ENCODE data around the gene YARS2. TPM values are rescaled to one million over a fixed set of nuclear protein-coding genes. Genes with fewer than 3 reads are reported as not detected.

The YARS2 gene
- 10 to 100 TPM in 2 of 4 donors, 1 to 10 TPM in 2; 1.5 to 19.9 (median 10.5) TPM for total RNA-seq

DNA sequence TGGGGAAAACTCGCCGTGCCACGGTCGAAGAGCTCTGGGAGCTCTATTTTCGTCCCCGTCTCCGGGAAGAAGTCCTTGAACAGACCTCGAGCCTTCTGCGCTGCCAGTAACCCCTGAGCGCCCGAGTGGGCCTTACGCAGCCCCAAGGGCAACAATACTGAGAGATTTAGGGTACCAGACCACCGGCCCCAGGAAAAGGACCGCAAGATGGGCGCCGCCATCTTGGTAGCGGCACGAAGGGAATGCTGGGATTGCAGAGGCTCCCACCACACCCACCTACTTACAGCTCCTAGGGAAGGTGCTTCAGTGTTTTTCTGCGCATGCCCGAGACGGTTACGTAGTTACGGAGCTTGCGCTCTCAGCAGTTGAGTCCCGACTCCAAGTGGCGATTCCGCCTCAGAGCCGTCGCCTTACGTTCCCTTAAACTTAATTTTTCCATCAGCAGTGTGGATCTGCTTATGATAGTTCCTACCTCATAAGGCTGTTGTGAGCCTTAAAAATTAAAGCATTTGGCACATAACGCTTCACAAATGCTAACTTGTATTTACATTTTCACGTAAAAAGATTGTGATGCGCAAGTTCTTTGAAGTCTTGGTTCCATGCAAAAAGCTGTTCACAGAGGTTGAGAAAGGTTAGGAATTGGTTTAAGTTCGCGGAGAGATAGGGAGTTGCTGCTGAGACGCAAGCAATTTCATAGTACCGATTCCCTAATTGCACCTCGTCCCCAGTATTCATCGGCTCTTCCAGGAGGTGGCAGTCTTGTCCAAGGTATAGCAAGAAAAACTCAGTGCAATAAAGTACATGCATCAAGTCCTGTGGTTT lies at the start of gene YARS2:
YARS2 (minus strand) TSS at position 244 of the 822 bp plus-strand sequence; CDS start at position 221, 23 bp downstream.
- whole genome bisulfite sequencing, 2 donors (ENCODE audit: low coverage in 1 of 2) = 0 to 1% methylated on average over 9 to 23 of the region's 39 CpGs
- Histone ChIP-seq H3K9me3 (no peaks in the 10 kb centered on the region), H3K4me3 (peak within 1 kb of the TSS; percentile 83 to 99 (median 96)), H3K36me3 (peaks cover 0 to 5% (median 0%) of the 10 kb centered on the region in 4 donors), H3K4me1 (peaks cover 11 to 24% (median 18%) of the 10 kb centered on the region in 4 donors), H3K27ac (peak within 1 kb of the TSS; percentile 92 to 95 (median 94)), H3K27me3 (no peaks in the 10 kb centered on the region)
- peak; percentile 96 for DNase-seq
- TF ChIP-seq, protein P1, sequence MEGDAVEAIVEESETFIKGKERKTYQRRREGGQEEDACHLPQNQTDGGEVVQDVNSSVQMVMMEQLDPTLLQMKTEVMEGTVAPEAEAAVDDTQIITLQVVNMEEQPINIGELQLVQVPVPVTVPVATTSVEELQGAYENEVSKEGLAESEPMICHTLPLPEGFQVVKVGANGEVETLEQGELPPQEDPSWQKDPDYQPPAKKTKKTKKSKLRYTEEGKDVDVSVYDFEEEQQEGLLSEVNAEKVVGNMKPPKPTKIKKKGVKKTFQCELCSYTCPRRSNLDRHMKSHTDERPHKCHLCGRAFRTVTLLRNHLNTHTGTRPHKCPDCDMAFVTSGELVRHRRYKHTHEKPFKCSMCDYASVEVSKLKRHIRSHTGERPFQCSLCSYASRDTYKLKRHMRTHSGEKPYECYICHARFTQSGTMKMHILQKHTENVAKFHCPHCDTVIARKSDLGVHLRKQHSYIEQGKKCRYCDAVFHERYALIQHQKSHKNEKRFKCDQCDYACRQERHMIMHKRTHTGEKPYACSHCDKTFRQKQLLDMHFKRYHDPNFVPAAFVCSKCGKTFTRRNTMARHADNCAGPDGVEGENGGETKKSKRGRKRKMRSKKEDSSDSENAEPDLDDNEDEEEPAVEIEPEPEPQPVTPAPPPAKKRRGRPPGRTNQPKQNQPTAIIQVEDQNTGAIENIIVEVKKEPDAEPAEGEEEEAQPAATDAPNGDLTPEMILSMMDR (IDR thresholded peaks at IDR 0.05) = peak; percentile 69 to 92 (median 77)
- peak; percentile 65 to 70 (median 67) for TF ChIP-seq POLR2AphosphoS5 (IDR thresholded peaks at IDR 0.05)
- TF ChIP-seq EP300 (IDR thresholded peaks at IDR 0.05; ENCODE audit: low read depth) = no peak
- peak; percentile 66 for TF ChIP-seq POLR2A (IDR thresholded peaks at IDR 0.05)
- intact Hi-C loops (cut with DNase I; ENCODE audit: low total_unique reads) (loop anchor here (5.0 kb wide), 1 partner anchor 1266 kb away; the partner anchor contains the start of gene ALG10), in situ Hi-C loops (cut with MboI; ENCODE audit: low pct_ligation_motif_present in 1 of 4, low pct_unique_long_range_greater_than_20kb in 1 of 4, low sequenced_read_pairs in 3 of 4) (loop anchor here in 3 of 4 donors (10.0 to 25.0 kb wide), 3 partner anchors 156 to 1269 kb away; partner anchors contain the start of gene ALG10 (in 2 of the 3))

- in situ Hi-C loops (cut with MboI; ENCODE audit: low pct_ligation_motif_present in 1 of 4, low pct_unique_long_range_greater_than_20kb in 1 of 4, low sequenced_read_pairs in 3 of 4) = no loop called here
- Histone ChIP-seq H3K27me3 (no peaks in the 10 kb centered on the region), H3K36me3 (peaks cover 0 to 6% (median 0%) of the 10 kb centered on the region in 4 donors), H3K4me1 (no peaks in the 10 kb centered on the region), H3K4me3 (no peak overlapping the region), H3K9me3 (no peaks in the 10 kb centered on the region), H3K27ac (no peak overlapping the region)
- TF ChIP-seq EP300 (IDR thresholded peaks at IDR 0.05; ENCODE audit: low read depth) (no peak), POLR2AphosphoS5 (IDR thresholded peaks at IDR 0.05) (no peak), POLR2A (IDR thresholded peaks at IDR 0.05) (no peak)
- TF ChIP-seq, protein P1 (IDR thresholded peaks at IDR 0.05) = no peak
- WGBS, 2 donors (ENCODE audit: low coverage in 1 of 2) = 81 to 100% methylated on average over 1 to 3 of the region's 3 CpGs
- intact Hi-C loops (cut with DNase I; ENCODE audit: low total_unique reads) = no loop called here
- no peak for DNase-seq
These were observed 48.6 kb upstream of the YARS2 start for GRCh38 chr12:32804301-32804700.

DNA sequence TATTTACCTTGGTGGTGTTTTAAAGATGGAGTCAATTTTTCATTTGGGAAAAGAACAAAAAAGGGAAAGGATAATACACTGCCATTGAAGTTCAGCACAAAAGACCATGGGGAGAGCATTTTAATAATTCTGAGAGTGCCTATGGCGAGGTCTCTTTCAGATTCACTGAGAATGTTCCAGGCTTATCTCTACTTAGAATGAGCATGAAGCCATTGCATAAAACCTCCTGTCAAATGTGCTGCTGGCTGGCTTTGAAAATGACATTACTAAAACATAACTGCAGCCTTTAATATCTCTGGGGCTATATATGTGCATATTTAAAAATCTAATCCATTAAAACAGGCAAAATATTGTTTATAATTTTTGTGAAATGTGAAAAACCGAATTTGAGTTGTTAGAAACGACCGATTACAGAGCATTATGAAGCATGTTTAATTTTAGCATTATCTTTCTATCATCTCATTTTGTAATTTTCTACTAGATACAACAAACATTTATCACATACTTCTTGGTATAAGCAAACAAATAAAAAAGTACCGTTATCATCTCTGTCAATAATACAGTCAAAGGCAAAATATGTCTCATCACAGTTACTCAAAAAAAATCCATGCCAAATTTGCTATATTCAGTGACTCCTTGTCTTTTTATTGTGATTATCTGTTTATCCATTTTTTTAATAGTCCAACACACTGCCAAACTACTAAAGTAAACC lies 45.7 kb upstream of the YARS2 start:
- Histone ChIP-seq H3K9me3 (no peaks in the 10 kb centered on the region), H3K27me3 (no peaks in the 10 kb centered on the region), H3K36me3 (no peaks in the 10 kb centered on the region), H3K27ac (no peak overlapping the region), H3K4me3 (no peak overlapping the region), H3K4me1 (no peaks in the 10 kb centered on the region)
- WGBS, 2 donors (ENCODE audit: low coverage in 1 of 2) = 71 to 84% methylated on average over 5 of the region's 5 CpGs
- no peak for DNase-seq
- intact Hi-C loops (cut with DNase I; ENCODE audit: low total_unique reads) = no loop called here
- in situ Hi-C loops (cut with MboI; ENCODE audit: low pct_ligation_motif_present in 1 of 4, low pct_unique_long_range_greater_than_20kb in 1 of 4, low sequenced_read_pairs in 3 of 4) = no loop called here
- TF ChIP-seq POLR2A (IDR thresholded peaks at IDR 0.05) (no peak), EP300 (IDR thresholded peaks at IDR 0.05; ENCODE audit: low read depth) (no peak), POLR2AphosphoS5 (IDR thresholded peaks at IDR 0.05) (no peak)
- TF ChIP-seq, protein P1 (IDR thresholded peaks at IDR 0.05) = no peak

GRCh38 chr12:32794281-32794680 lies 38.6 kb upstream of the YARS2 start:
- no peak overlapping the region for H3K27ac ChIP-seq
- H3K4me3 ChIP-seq = no peak overlapping the region
- H3K9me3 ChIP-seq = no peaks in the 10 kb centered on the region
- no peaks in the 10 kb centered on the region for H3K27me3 ChIP-seq
- intact Hi-C loops (cut with DNase I; ENCODE audit: low total_unique reads) = no loop called here
- DNase-seq = no peak
- no peak for TF ChIP-seq POLR2A (IDR thresholded peaks at IDR 0.05)
- TF ChIP-seq EP300 (IDR thresholded peaks at IDR 0.05; ENCODE audit: low read depth) = no peak
- TF ChIP-seq, protein P1 (IDR thresholded peaks at IDR 0.05) = no peak
- no peak for TF ChIP-seq POLR2AphosphoS5 (IDR thresholded peaks at IDR 0.05)
- no peaks in the 10 kb centered on the region for H3K4me1 ChIP-seq
- in situ Hi-C loops (cut with MboI; ENCODE audit: low pct_ligation_motif_present in 1 of 4, low pct_unique_long_range_greater_than_20kb in 1 of 4, low sequenced_read_pairs in 3 of 4) = no loop called here
- whole genome bisulfite sequencing, 2 donors (ENCODE audit: low coverage in 1 of 2) = 44 to 77% methylated on average over 3 to 4 of the region's 4 CpGs
- H3K36me3 ChIP-seq = peaks cover 0 to 9% (median 0%) of the 10 kb centered on the region in 4 donors

Measured in transverse colon (tissue), 4 donors.